PC-9 (cell line): ENCODE data around the gene SAMD11.

Source experiments
- EZH2 ChIP-seq: fragments of 200-600 bp; sonication (generic); IDR thresholded peaks from 2 replicates; pipeline ENCODE4 v1.8.0; 2017; ENCODE audit warnings: antibody characterized with exemption, low read depth
- TF ChIP-seq, protein P1 (sequence below): fragments of 200-600 bp; sonication (generic); conservative IDR thresholded peaks from 2 replicates; pipeline ENCODE4 v1.6.1; 2017; ENCODE audit warnings: mixed run types, antibody characterized with exemption, mild to moderate bottlenecking, moderate library complexity

GRCh38 chr1:909861-910310, 13.8 kb upstream of the SAMD11 start:
- TF ChIP-seq, protein P1, sequence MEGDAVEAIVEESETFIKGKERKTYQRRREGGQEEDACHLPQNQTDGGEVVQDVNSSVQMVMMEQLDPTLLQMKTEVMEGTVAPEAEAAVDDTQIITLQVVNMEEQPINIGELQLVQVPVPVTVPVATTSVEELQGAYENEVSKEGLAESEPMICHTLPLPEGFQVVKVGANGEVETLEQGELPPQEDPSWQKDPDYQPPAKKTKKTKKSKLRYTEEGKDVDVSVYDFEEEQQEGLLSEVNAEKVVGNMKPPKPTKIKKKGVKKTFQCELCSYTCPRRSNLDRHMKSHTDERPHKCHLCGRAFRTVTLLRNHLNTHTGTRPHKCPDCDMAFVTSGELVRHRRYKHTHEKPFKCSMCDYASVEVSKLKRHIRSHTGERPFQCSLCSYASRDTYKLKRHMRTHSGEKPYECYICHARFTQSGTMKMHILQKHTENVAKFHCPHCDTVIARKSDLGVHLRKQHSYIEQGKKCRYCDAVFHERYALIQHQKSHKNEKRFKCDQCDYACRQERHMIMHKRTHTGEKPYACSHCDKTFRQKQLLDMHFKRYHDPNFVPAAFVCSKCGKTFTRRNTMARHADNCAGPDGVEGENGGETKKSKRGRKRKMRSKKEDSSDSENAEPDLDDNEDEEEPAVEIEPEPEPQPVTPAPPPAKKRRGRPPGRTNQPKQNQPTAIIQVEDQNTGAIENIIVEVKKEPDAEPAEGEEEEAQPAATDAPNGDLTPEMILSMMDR = no peak
- TF ChIP-seq EZH2 = no peak
